ENCODE results near the gene MAP3K14. TPM values are rescaled to one million over a fixed set of nuclear protein-coding genes. Genes with fewer than 3 reads are reported as not detected.

The MAP3K14 gene
- total and polyA plus RNA-seq, 7 donors = 12.4 to 53.5 (median 24.6) TPM

DNA sequence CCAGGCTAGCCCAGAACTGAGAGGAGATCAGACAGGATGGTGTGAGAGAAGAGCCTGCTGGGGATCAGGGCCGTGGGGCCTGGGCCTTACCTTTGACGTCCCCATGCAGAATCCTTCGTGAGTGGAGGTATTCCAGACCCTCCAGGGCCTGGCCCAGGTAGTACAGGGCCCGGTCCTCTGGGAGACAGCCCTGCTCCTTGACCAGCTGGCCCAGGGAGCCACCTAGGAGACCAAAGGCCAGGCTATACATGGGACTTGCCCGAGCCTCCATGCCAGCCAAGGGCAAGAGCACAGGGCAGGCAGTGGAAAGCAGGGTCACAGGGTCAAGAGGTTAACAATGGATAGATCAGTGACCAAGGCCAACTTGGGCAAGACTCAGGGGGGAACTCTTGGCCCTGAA, 42.8 kb downstream of the MAP3K14 start:
- no peaks in the 10 kb centered on the region for H3K27me3 ChIP-seq (ENCODE audit: insufficient read depth in 3 of 3, low read length in 2 of 3)
- no peak overlapping the region for H3K27ac ChIP-seq
- H3K4me1 ChIP-seq = peaks cover 32% of the 10 kb centered on the region
- no peak overlapping the region for H3K4me3 ChIP-seq
- WGBS, 3 donors = 70 to 83% (median 75%) methylated on average over 5 of the region's 5 CpGs
- no peak for ATAC-seq
- H3K9me3 ChIP-seq = no peaks in the 10 kb centered on the region
- TF ChIP-seq CTCF (IDR thresholded peaks at IDR 0.05) = no peak
- peak in 1 of 2 donors; percentile 27 for DNase-seq
- H3K36me3 ChIP-seq (ENCODE audit: insufficient read depth in 1 of 2, low read depth in 1 of 2) = peaks cover 10 to 60% of the 10 kb centered on the region in 2 donors
- intact Hi-C loops (cut with DNase I) = no loop called here

GRCh38 chr17:45273551-45273957, 43.3 kb downstream of the MAP3K14 start:
- peaks cover 12 to 65% of the 10 kb centered on the region in 2 donors for H3K36me3 ChIP-seq (ENCODE audit: insufficient read depth in 1 of 2, low read depth in 1 of 2)
- WGBS, 3 donors = 34 to 52% (median 46%) methylated on average over 16 of the region's 16 CpGs
- H3K4me3 ChIP-seq = no peak overlapping the region
- no peaks in the 10 kb centered on the region for H3K27me3 ChIP-seq (ENCODE audit: insufficient read depth in 3 of 3, low read length in 2 of 3)
- H3K4me1 ChIP-seq = peaks cover 28% of the 10 kb centered on the region
- DNase-seq = peak; percentile 53 to 57
- H3K27ac ChIP-seq = no peak overlapping the region
- H3K9me3 ChIP-seq = no peaks in the 10 kb centered on the region
- intact Hi-C loops (cut with DNase I) = no loop called here
- ATAC-seq = peak in 1 of 4 donors; percentile 31
- TF ChIP-seq CTCF (IDR thresholded peaks at IDR 0.05) = no peak

DNA sequence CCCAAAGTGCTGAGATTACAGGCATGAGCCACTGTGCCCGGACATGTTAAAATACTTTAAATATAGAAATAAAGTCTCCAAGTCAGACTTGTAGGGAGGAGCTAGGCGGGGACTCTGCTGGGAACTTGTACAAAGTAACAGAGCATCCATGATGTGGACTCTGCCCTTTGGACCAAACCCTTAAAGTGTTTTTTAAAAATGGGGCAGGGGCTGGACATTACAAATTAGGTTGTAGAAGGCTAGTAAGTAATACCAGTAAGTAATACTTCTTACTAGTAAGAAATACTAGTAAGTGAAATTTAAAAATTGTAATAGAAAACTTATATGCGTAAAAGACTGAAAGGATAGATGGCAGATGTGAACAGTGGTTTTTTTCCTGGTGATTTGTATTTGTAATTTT, 45.2 kb downstream of the MAP3K14 start:
- 95 to 98% (median 96%) methylated on average over 3 of the region's 3 CpGs for WGBS, 3 donors

GRCh38 chr17:45270828-45271418, 45.9 kb downstream of the MAP3K14 start:
- intact Hi-C loops (cut with DNase I) = no loop called here
- peaks cover 12% of the 10 kb centered on the region for H3K4me1 ChIP-seq
- no peak overlapping the region for H3K4me3 ChIP-seq
- no peaks in the 10 kb centered on the region for H3K9me3 ChIP-seq
- no peak overlapping the region for H3K27ac ChIP-seq
- H3K27me3 ChIP-seq (ENCODE audit: insufficient read depth in 3 of 3, low read length in 2 of 3) = no peaks in the 10 kb centered on the region
- H3K36me3 ChIP-seq (ENCODE audit: insufficient read depth in 1 of 2, low read depth in 1 of 2) = peaks cover 17 to 91% of the 10 kb centered on the region in 2 donors
- ATAC-seq = peak; percentile 36 to 56 (median 43)
- WGBS, 3 donors = 74% methylated on average over 13 of the region's 13 CpGs
- peak; percentile 38 for TF ChIP-seq CTCF (IDR thresholded peaks at IDR 0.05)
- DNase-seq = peak in 1 of 2 donors; percentile 55

More for the DNA sequence above, 45.2 kb downstream of the MAP3K14 start:
- no peak for ATAC-seq
- H3K36me3 ChIP-seq (ENCODE audit: insufficient read depth in 1 of 2, low read depth in 1 of 2) = peaks cover 17 to 85% of the 10 kb centered on the region in 2 donors
- TF ChIP-seq CTCF (IDR thresholded peaks at IDR 0.05) = no peak
- no peak overlapping the region for H3K27ac ChIP-seq
- H3K27me3 ChIP-seq (ENCODE audit: insufficient read depth in 3 of 3, low read length in 2 of 3) = no peaks in the 10 kb centered on the region
- DNase-seq = peak in 1 of 2 donors; percentile 22
- no peaks in the 10 kb centered on the region for H3K9me3 ChIP-seq
- intact Hi-C loops (cut with DNase I) = no loop called here
- no peak overlapping the region for H3K4me3 ChIP-seq
- H3K4me1 ChIP-seq = peaks cover 12% of the 10 kb centered on the region

GRCh38 chr17:45269912-45270311, 46.9 kb downstream of the MAP3K14 start:
- H3K4me1 ChIP-seq = peaks cover 20% of the 10 kb centered on the region
- H3K9me3 ChIP-seq = no peaks in the 10 kb centered on the region
- no peak overlapping the region for H3K4me3 ChIP-seq
- H3K27me3 ChIP-seq (ENCODE audit: insufficient read depth in 3 of 3, low read length in 2 of 3) = no peaks in the 10 kb centered on the region
- peaks cover 18 to 100% of the 10 kb centered on the region in 2 donors for H3K36me3 ChIP-seq (ENCODE audit: insufficient read depth in 1 of 2, low read depth in 1 of 2)
- TF ChIP-seq CTCF (IDR thresholded peaks at IDR 0.05) = no peak
- WGBS, 3 donors = 87 to 90% (median 89%) methylated on average over 7 of the region's 7 CpGs
- intact Hi-C loops (cut with DNase I) = loop anchor here in 1 of 2 donors (10.0 kb wide), 1 partner anchor 45 kb away; the partner anchor contains the start of gene MAP3K14
- DNase-seq (no peak), ATAC-seq (no peak)
- no peak overlapping the region for H3K27ac ChIP-seq
